Adrenal gland (tissue), 5 donors: ENCODE measurements around the gene KIFC1.

ENCODE experiments used
- CTCF ChIP-seq, 6 experiments: fragments of 450-650 bp in 4 of 6; fragments of 200-600 bp in 2 of 6; sonication (generic) in 1 of 6; IDR thresholded peaks; 1 replicate in 5 of 6; 2 replicates in 1 of 6; pipeline versions ENCODE4 v1.5.1 to v1.8.0; 2016 to 2021; ENCODE audit warnings: antibody characterized with exemption in 6 of 6, mild to moderate bottlenecking in 2 of 6, moderate library complexity in 1 of 6
- POLR2A ChIP-seq, 2 donors: fragments of 450-650 bp; IDR thresholded peaks; one replicate each; pipeline ENCODE4 v1.6.1; 2017; ENCODE audit warnings: antibody characterized with exemption in 2 of 2, mild to moderate bottlenecking in 2 of 2, moderate library complexity in 1 of 2
- donor health status: DM: no; HTN: no; CAD: no.

- no peak for TF ChIP-seq CTCF (IDR thresholded peaks at IDR 0.05)
- no peak for TF ChIP-seq POLR2A (IDR thresholded peaks at IDR 0.05)
Observed at GRCh38 chr6:33440649-33441309, 49.2 kb downstream of the KIFC1 start.
